ENCODE measurements around the gene PNPLA8. TPM values are rescaled to one million over a fixed set of nuclear protein-coding genes. Genes with fewer than 3 reads are reported as not detected.
"Not testable (repeated sequence)": the region's sequence is repeated elsewhere in the genome, so short reads cannot be mapped to it uniquely, and the experiment has no call there.

PNPLA8 gene
- total RNA-seq, 1 experiment from 2014 or later: 10.9 TPM

- DNase-seq (ENCODE audit: low spot score): no peak
These were observed 46.2 kb downstream of the PNPLA8 start for GRCh38 chr7:108479751-108480150.

GRCh38 chr7:108479118-108479517 is 46.8 kb downstream of the PNPLA8 start:
- DNase-seq (ENCODE audit: low spot score): no peak

GRCh38 chr7:108468246-108468645 is 57.7 kb downstream of the PNPLA8 start:
- DNase-seq (ENCODE audit: low spot score): no peak

- DNase-seq (ENCODE audit: low spot score): no peak
These were observed 58.5 kb downstream of the PNPLA8 start for GRCh38 chr7:108467391-108467790.

GRCh38 chr7:108466322-108466721 is 59.6 kb downstream of the PNPLA8 start:
- DNase-seq (ENCODE audit: low spot score): not testable (repeated sequence)

- DNase-seq (ENCODE audit: low spot score): no peak
These were observed 61.2 kb downstream of the PNPLA8 start for GRCh38 chr7:108464743-108465142.

- no peak for DNase-seq (ENCODE audit: low spot score)
These were observed 62.3 kb downstream of the PNPLA8 start for GRCh38 chr7:108463613-108464012.

- DNase-seq (ENCODE audit: low spot score): no peak
These were observed 64.1 kb downstream of the PNPLA8 start for GRCh38 chr7:108461840-108462239.

GRCh38 chr7:108460964-108461363 is 65.0 kb downstream of the PNPLA8 start:
- no peak for DNase-seq (ENCODE audit: low spot score)

- peak; percentile 63 for DNase-seq (ENCODE audit: low spot score)
These were observed 65.9 kb downstream of the PNPLA8 start for GRCh38 chr7:108459922-108460551.

- no peak for DNase-seq (ENCODE audit: low spot score)
These were observed 68.1 kb downstream of the PNPLA8 start for GRCh38 chr7:108457871-108458270.

- DNase-seq (ENCODE audit: low spot score): no peak
These were observed 68.9 kb downstream of the PNPLA8 start for GRCh38 chr7:108456845-108457540.

- no peak for DNase-seq (ENCODE audit: low spot score)
These were observed 69.8 kb downstream of the PNPLA8 start, which contains the start of gene NRCAM for GRCh38 chr7:108455998-108456677. NRCAM (minus strand) TSS chr7:108456436; CDS start chr7:108240064, 216,372 bp downstream.

- no peak for DNase-seq (ENCODE audit: low spot score)
These were observed 70.4 kb downstream of the PNPLA8 start for GRCh38 chr7:108455551-108455997.

- no peak for DNase-seq (ENCODE audit: low spot score)
These were observed 71.0 kb downstream of the PNPLA8 start for GRCh38 chr7:108454674-108455550.

GRCh38 chr7:108454317-108454673 is 71.6 kb downstream of the PNPLA8 start:
- no peak for DNase-seq (ENCODE audit: low spot score)

- no peak for DNase-seq (ENCODE audit: low spot score)
These were observed 72.6 kb downstream of the PNPLA8 start for GRCh38 chr7:108453320-108453719.

GRCh38 chr7:108452707-108453106 is 73.2 kb downstream of the PNPLA8 start:
- peak; percentile 56 for DNase-seq (ENCODE audit: low spot score)

- no peak for DNase-seq (ENCODE audit: low spot score)
These were observed 74.6 kb downstream of the PNPLA8 start for GRCh38 chr7:108451296-108451848.

GRCh38 chr7:108450160-108450559 is 75.8 kb downstream of the PNPLA8 start:
- DNase-seq (ENCODE audit: low spot score): no peak

- DNase-seq (ENCODE audit: low spot score): no peak
These were observed 76.4 kb downstream of the PNPLA8 start for GRCh38 chr7:108449521-108449920.
